ENCODE results near the gene DCDC2. TPM values are rescaled to one million over a fixed set of nuclear protein-coding genes. Genes with fewer than 3 reads are reported as not detected.
"Not testable (repeated sequence)": the region's sequence is repeated elsewhere in the genome, so short reads cannot be mapped to it uniquely, and the experiment has no call there.

Gene DCDC2
- total RNA-seq, 6 experiments from 2014 or later = not detected

DNA sequence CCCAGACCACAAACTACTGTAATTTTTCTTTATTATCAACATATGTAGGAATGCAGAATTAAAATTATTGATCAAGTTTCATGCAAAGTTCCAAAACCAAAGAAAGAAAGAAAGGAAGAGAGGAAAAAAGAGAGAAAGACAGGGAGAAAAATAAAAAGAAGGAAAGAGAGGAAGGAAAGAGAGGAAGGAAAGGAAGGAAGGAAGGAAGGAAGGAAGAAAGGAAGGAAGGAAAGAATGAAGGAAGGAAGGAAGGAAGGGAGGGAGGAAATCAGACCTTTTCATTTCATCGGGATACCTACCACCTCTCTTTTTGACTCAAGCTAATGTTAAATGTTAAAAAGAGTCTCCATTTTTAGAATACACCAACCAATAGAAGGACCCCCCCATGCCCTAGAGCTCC, 31.9 kb downstream of the DCDC2 start:
- DNase-seq = no peak
- TF ChIP-seq, protein P1, sequence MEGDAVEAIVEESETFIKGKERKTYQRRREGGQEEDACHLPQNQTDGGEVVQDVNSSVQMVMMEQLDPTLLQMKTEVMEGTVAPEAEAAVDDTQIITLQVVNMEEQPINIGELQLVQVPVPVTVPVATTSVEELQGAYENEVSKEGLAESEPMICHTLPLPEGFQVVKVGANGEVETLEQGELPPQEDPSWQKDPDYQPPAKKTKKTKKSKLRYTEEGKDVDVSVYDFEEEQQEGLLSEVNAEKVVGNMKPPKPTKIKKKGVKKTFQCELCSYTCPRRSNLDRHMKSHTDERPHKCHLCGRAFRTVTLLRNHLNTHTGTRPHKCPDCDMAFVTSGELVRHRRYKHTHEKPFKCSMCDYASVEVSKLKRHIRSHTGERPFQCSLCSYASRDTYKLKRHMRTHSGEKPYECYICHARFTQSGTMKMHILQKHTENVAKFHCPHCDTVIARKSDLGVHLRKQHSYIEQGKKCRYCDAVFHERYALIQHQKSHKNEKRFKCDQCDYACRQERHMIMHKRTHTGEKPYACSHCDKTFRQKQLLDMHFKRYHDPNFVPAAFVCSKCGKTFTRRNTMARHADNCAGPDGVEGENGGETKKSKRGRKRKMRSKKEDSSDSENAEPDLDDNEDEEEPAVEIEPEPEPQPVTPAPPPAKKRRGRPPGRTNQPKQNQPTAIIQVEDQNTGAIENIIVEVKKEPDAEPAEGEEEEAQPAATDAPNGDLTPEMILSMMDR (IDR thresholded peaks at IDR 0.05) = no peak
- no peaks in the 10 kb centered on the region for H3K4me1 Mint-ChIP-seq (ENCODE audit: low read depth)
- H3K27ac Mint-ChIP-seq = no peak overlapping the region
- no peaks in the 10 kb centered on the region for H3K36me3 Mint-ChIP-seq (ENCODE audit: low read depth)
- no peaks in the 10 kb centered on the region; the same call in 1 of the 2 replicates for H3K27me3 Mint-ChIP-seq (ENCODE audit: insufficient read depth)
- H3K9me3 Mint-ChIP-seq = peaks cover 14% of the 10 kb centered on the region
- H3K4me3 Mint-ChIP-seq = no peak overlapping the region

- no peak for DNase-seq
- Mint-ChIP-seq H3K27ac (no peak overlapping the region), H3K27me3 (ENCODE audit: insufficient read depth) (no peaks in the 10 kb centered on the region; the same call in 1 of the 2 replicates), H3K4me1 (ENCODE audit: low read depth) (no peaks in the 10 kb centered on the region), H3K36me3 (ENCODE audit: low read depth) (no peaks in the 10 kb centered on the region), H3K4me3 (no peak overlapping the region), H3K9me3 (peaks cover 19% of the 10 kb centered on the region)
- TF ChIP-seq, protein P1 (IDR thresholded peaks at IDR 0.05) = no peak
These were observed 33.2 kb downstream of the DCDC2 start for GRCh38 chr6:24324617-24325016.

DNA sequence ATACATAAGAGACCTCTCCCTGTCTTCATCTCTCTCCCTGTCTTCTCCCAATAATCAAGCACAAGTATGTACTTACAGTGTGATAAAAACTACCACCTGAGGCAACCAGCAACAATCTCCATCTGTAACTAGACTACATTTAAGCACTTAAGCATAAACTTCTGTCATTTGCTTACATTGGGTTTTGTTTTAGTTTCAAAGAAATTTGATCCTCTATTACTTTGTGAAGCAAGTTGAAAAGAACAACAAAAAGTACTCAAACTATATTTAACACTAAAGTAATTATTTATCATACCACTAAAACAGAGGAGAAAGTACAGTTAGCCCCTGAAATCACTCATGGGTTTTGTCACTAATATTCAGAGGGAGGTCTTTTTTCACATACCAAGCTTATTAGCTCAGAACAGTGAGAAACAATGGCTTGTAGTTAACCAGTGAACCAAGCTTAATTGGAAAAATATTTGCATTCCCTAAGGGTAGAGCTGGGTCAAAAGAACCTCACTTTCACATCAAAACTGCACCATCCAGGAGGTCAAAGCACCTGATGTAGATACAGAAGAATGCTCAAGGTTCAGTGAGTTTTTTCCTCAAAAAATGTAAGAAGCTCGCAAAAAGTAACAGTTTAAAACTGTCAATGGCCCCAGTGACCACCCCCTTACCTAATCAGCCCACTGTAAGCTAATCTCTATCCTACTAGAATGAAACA, 34.1 kb downstream of the DCDC2 start:
- Mint-ChIP-seq H3K27ac (no peak overlapping the region), H3K36me3 (ENCODE audit: low read depth) (no peaks in the 10 kb centered on the region), H3K9me3 (peaks cover 22% of the 10 kb centered on the region), H3K27me3 (ENCODE audit: insufficient read depth) (no peaks in the 10 kb centered on the region; the same call in 1 of the 2 replicates), H3K4me3 (no peak overlapping the region), H3K4me1 (ENCODE audit: low read depth) (no peaks in the 10 kb centered on the region)
- TF ChIP-seq, protein P1 (IDR thresholded peaks at IDR 0.05) = no peak
- DNase-seq = no peak

GRCh38 chr6:24322924-24323323, 34.9 kb downstream of the DCDC2 start:
- Mint-ChIP-seq H3K4me1 (ENCODE audit: low read depth) (no peaks in the 10 kb centered on the region), H3K36me3 (ENCODE audit: low read depth) (no peaks in the 10 kb centered on the region), H3K4me3 (no peak overlapping the region), H3K27ac (no peak overlapping the region), H3K9me3 (peaks cover 27% of the 10 kb centered on the region), H3K27me3 (ENCODE audit: insufficient read depth) (no peaks in the 10 kb centered on the region; the same call in 1 of the 2 replicates)
- no peak for DNase-seq
- TF ChIP-seq, protein P1 (IDR thresholded peaks at IDR 0.05) = no peak

GRCh38 chr6:24322446-24322845, 35.4 kb downstream of the DCDC2 start:
- H3K36me3 Mint-ChIP-seq (ENCODE audit: low read depth); H3K4me1 Mint-ChIP-seq (ENCODE audit: low read depth); H3K4me3 Mint-ChIP-seq; H3K27ac Mint-ChIP-seq; H3K27me3 Mint-ChIP-seq (ENCODE audit: insufficient read depth); DNase-seq: not testable (repeated sequence)
- H3K9me3 Mint-ChIP-seq = peaks cover 27% of the 10 kb centered on the region

GRCh38 chr6:24321538-24322162, 36.2 kb downstream of the DCDC2 start:
- no peaks in the 10 kb centered on the region; the same call in 1 of the 2 replicates for H3K27me3 Mint-ChIP-seq (ENCODE audit: insufficient read depth)
- DNase-seq = no peak
- no peaks in the 10 kb centered on the region for H3K4me1 Mint-ChIP-seq (ENCODE audit: low read depth)
- TF ChIP-seq, protein P1 (IDR thresholded peaks at IDR 0.05) = no peak
- H3K36me3 Mint-ChIP-seq (ENCODE audit: low read depth) = no peaks in the 10 kb centered on the region
- H3K27ac Mint-ChIP-seq = no peak overlapping the region
- no peak overlapping the region for H3K4me3 Mint-ChIP-seq
- H3K9me3 Mint-ChIP-seq = peaks cover 27% of the 10 kb centered on the region

Data from HFFc6 (cell line).